ENCODE results near the gene OR9G4. TPM values are rescaled to one million over a fixed set of nuclear protein-coding genes. Genes with fewer than 3 reads are reported as not detected.
A peak's percentile ranks its signal among the peaks of the same experiment; 100 is the strongest.

OR9G4 gene
- total RNA-seq (2021) = not detected in 3 replicates
- Bru-seq, nascent RNA = not detected
- long read RNA-seq, experiment 1 = 0 reads
- long read RNA-seq, experiment 2 = 0 reads
- long read RNA-seq, experiment 3 = 0 reads

DNA sequence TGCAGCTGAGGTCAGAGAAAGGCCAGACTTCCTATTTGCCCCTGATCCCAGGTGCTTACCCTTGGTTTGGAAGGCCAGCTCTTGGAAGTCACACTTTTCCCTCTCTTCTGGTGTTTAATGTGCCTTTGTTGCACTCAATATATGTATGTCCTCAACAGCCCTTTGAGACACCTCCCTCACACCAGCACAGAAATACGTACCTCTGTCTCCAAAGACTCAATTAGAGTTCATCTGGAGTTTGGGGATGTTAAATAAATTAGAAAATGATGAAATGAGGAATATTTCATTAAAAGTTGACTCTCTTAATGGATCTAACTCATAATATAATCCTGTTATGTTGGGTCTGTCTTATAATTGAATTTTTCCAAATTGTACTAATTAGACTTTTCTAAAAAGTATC, at the start of gene OR9G4:
OR9G4 (minus strand) TSS at position 101 of the 400 bp plus-strand sequence. CDS start 4,931 bp downstream, outside the sequence.
- H3K27me3 Mint-ChIP-seq (ENCODE audit: low read depth) = no peaks in the 10 kb centered on the region
- no peak within 1 kb of the TSS for H3K4me3 Mint-ChIP-seq
- DNase-seq (ENCODE audit: low spot score) (no peak), ATAC-seq (no peak)
- no peak for TF ChIP-seq FOXJ3 (CRISPR knock-in tag; IDR thresholded peaks at IDR 0.05; ENCODE audit: borderline replicate concordance)
- no peak for TF ChIP-seq NFATC4 (CRISPR knock-in tag; IDR thresholded peaks at IDR 0.05)
- TF ChIP-seq MAX (CRISPR knock-in tag; IDR thresholded peaks at IDR 0.05) = no peak
- TF ChIP-seq, protein P1, sequence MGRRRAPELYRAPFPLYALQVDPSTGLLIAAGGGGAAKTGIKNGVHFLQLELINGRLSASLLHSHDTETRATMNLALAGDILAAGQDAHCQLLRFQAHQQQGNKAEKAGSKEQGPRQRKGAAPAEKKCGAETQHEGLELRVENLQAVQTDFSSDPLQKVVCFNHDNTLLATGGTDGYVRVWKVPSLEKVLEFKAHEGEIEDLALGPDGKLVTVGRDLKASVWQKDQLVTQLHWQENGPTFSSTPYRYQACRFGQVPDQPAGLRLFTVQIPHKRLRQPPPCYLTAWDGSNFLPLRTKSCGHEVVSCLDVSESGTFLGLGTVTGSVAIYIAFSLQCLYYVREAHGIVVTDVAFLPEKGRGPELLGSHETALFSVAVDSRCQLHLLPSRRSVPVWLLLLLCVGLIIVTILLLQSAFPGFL (CRISPR knock-in tag; IDR thresholded peaks at IDR 0.05; ENCODE audit: borderline replicate concordance) = no peak
- TF ChIP-seq, protein P2, sequence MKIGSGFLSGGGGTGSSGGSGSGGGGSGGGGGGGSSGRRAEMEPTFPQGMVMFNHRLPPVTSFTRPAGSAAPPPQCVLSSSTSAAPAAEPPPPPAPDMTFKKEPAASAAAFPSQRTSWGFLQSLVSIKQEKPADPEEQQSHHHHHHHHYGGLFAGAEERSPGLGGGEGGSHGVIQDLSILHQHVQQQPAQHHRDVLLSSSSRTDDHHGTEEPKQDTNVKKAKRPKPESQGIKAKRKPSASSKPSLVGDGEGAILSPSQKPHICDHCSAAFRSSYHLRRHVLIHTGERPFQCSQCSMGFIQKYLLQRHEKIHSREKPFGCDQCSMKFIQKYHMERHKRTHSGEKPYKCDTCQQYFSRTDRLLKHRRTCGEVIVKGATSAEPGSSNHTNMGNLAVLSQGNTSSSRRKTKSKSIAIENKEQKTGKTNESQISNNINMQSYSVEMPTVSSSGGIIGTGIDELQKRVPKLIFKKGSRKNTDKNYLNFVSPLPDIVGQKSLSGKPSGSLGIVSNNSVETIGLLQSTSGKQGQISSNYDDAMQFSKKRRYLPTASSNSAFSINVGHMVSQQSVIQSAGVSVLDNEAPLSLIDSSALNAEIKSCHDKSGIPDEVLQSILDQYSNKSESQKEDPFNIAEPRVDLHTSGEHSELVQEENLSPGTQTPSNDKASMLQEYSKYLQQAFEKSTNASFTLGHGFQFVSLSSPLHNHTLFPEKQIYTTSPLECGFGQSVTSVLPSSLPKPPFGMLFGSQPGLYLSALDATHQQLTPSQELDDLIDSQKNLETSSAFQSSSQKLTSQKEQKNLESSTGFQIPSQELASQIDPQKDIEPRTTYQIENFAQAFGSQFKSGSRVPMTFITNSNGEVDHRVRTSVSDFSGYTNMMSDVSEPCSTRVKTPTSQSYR (CRISPR knock-in tag; IDR thresholded peaks at IDR 0.05) = no peak
- TF ChIP-seq, protein P3, sequence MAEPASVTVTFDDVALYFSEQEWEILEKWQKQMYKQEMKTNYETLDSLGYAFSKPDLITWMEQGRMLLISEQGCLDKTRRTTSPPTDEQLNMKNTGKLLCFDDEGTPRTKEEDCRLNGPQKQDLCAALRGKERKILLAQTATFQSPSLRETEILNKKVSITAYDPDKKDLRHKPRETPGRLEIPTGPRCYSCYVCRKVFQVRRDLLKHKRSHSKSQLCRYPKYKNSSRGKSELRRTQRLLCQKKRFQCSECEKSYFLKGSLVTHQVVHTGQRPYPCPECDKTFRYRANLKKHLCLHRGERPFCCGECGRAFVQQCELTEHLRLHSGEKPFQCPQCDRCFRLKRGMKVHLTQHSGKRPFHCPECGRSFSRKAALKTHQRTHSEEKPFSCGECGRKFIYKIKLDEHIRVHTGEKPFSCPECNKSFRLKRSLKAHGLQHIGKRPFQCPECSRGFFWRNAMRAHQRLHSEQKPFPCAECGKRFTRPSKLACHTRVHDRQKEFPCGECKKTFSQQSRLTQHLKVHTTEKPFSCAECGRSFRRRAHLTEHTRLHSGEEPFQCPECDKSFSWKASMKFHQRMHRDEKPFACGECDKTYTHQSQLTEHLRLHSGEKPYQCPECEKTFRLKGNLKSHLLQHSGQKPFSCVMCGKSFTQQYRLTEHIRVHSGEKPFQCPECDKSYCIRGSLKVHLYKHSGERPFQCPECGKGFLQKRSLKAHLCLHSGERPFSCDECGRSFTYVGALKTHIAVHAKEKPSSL (CRISPR knock-in tag; conservative IDR thresholded peaks at IDR 0.05) = no peak
- TF ChIP-seq, protein P4, sequence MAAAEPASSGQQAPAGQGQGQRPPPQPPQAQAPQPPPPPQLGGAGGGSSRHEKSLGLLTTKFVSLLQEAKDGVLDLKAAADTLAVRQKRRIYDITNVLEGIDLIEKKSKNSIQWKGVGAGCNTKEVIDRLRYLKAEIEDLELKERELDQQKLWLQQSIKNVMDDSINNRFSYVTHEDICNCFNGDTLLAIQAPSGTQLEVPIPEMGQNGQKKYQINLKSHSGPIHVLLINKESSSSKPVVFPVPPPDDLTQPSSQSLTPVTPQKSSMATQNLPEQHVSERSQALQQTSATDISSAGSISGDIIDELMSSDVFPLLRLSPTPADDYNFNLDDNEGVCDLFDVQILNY (CRISPR knock-in tag; IDR thresholded peaks at IDR 0.05) = no peak
- no peak for TF ChIP-seq RELA (CRISPR knock-in tag; IDR thresholded peaks at IDR 0.05; ENCODE audit: borderline replicate concordance)
- H3K4me1 Mint-ChIP-seq = no peaks in the 10 kb centered on the region
- H3K27ac Mint-ChIP-seq = no peak within 1 kb of the TSS
- ChIA-PET POLR2A (no interaction called here), CTCF (interaction anchor here (0.6 kb wide), 1 partner anchor 501 kb away, joined by 5 read pairs; no protein-coding TSS in a partner anchor)
- no peaks in the 10 kb centered on the region for H3K36me3 Mint-ChIP-seq
- peaks cover 25% of the 10 kb centered on the region for H3K9me3 Mint-ChIP-seq

- H3K27ac Mint-ChIP-seq = no peak overlapping the region
- CTCF ChIA-PET = interaction anchor here (2.4 kb wide), 1 partner anchor 160 kb away, joined by 8 read pairs; no protein-coding TSS in a partner anchor
- peaks cover 6% of the 10 kb centered on the region for H3K4me1 Mint-ChIP-seq
- peak; percentile 50 for TF ChIP-seq CTCF (IDR thresholded peaks at IDR 0.05)
- TF ChIP-seq E2F4 (CRISPR knock-in tag; IDR thresholded peaks at IDR 0.05; ENCODE audit: borderline replicate concordance, low read depth) = no peak
- H3K27me3 Mint-ChIP-seq (ENCODE audit: low read depth) = no peaks in the 10 kb centered on the region
- POLR2A ChIA-PET = no interaction called here
- no peak overlapping the region for H3K4me3 Mint-ChIP-seq
- H3K36me3 Mint-ChIP-seq = peaks cover 14% of the 10 kb centered on the region
- peaks cover 32% of the 10 kb centered on the region for H3K9me3 Mint-ChIP-seq
- DNase-seq (ENCODE audit: low spot score) (no peak), ATAC-seq (no peak)
These were observed 35.0 kb upstream of the OR9G4 start for GRCh38 chr11:56783448-56784041.

Data from WTC11 (cell line).